HG02943 (cell line): ENCODE measurements around the gene RAB27A.

Experiments used
- ATAC-seq: cut with Tn5 transposase; IDR thresholded peaks from one replicate; pipeline ENCODE4 v1.9.1; 2021; ENCODE audit warnings: mild to moderate bottlenecking, low read depth, moderate library complexity; ENCODE audit not compliant: unreplicated experiment

The RAB27A gene

GRCh38 chr15:55168350-55168974 is 121.2 kb downstream of the RAB27A start:
- no peak for ATAC-seq

GRCh38 chr15:55164284-55164683 is 125.3 kb downstream of the RAB27A start:
- ATAC-seq = no peak
